ENCODE results near the gene MEGF6.
"Not testable (repeated sequence)": the region's sequence is repeated elsewhere in the genome, so short reads cannot be mapped to it uniquely, and the experiment has no call there.

Gene MEGF6

DNA sequence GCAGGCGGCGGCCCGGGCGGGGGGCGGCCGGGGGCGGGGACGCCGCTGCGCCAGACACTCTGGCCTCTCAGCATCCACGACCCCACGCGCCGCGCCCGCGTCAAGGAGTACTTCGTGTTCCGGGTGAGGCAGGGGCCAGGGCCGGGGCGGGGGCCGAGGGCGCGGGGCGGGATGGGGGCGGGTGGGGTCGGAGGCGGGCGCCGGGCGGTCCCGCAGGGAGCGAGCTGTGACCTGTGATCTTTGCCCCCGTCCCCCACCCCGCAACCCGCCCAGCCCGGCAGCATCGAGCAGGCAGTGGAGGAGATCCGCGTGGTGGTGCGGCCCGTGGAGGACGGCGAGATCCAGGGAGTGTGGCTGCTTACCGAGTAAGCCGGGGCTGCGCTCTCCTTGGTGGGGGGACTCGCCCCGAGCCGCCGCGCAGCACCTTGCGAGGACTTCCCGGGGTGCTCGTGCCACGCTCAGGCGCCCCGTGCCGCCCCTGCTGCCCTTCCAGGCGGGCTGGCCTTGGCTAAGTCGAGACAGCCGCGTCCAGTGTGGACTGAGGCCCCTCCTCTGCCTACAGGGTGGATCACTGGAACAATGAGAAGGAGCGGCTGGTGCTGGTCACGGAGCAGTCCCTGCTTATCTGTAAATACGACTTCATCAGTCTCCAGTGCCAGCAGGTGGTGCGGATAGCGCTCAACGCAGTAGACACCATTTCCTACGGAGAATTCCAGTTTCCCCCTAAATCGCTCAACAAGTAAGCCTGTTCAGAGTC lies 14.0 kb upstream of the MEGF6 start:
- H3K27ac ChIP-seq: peak overlapping the region; percentile 86

DNA sequence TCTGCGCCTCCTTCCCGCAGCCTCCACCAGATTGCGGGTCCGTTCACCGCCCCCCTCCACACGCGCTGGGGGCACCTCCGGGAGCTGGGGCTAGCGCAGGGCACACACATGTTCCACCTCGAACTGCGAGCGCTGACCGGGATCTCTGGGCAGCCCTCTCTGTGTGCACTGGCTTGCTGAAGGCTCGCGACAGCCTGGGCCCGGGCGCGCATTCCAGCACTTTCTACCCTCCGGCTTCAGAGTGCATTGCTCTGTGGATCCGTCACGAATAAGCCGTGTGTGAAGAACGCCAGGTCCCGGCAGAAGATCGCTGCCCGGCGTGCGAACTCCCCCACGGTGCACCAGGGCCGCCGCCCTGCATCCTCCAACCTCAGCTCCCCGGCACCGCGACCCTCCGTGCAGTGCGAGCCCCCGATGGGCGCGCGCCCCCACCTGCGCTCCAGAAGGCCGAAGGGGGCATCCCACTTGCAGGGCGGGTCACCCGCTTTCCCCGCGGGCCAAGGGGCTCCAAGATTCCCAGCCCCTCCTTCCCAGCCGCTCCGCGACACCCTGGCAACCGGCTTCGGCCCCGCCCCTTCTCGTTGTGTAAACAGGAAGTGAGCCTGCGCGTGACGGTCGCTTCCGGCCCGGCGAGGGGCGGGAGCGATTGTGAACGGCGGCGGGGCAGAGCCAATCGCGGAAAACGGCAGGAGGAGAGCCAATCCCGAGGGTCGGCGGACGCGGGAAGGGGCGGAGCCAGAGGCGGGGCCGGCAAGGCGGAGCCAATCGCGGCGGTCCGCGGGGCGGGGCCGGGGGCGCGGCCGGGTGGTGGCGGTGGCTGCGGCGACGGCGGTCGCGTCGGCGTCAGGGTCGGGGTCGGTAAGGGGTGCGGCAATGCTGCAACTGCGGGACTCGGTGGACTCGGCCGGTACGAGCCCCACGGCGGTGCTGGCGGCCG lies 13.2 kb upstream of the MEGF6 start, which contains the start of gene TPRG1L:
TSS of gene TPRG1L (plus strand) at position 816 of the 937 bp plus-strand sequence. CDS start at position 874, 58 bp downstream.
- peak within 1 kb of the TSS; percentile 86 for H3K27ac ChIP-seq

More for the DNA sequence above, 14.0 kb upstream of the MEGF6 start:
- TF ChIP-seq CTCF (conservative IDR thresholded peaks at IDR 0.05): peak; percentile 24

DNA sequence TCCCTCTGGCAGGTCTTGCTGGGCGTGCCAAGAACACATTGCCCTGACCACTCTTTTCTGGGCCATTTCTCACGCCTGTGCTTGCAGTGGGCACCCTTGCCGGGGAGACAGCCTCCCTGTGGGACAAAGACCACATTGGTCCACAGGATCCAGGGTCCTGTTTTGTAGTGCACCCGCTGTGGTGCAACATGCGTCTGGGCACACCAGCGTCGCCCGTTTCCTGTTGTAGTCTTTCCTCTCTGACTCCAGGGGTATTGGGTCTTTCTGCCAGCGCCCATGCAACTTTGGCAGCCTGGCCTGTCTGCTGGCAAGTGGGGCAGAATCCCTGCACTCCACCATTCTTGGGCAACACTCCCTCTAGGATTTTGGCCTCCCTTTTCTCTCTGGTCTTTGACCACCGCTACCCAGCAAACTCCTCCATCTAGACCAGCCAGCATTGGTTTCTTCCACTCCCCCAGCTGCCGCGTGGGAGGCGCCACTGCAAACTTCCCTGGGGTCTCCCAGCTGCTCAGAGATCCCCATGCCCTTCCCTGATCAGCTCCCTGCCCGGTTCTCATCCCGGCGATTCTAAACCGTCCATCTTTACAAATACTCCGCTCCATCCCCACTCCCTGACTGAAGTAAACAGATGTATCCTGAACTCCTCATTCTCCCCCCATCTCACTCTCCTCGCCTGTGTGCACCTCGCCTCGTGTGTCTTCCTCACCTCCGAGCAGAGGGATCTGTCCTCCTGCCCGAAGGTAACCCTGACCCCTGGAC lies 12.3 kb upstream of the MEGF6 start:
- peak overlapping the region; percentile 86 for H3K27ac ChIP-seq
- TF ChIP-seq CTCF (conservative IDR thresholded peaks at IDR 0.05): no peak

More for the DNA sequence above, 13.2 kb upstream of the MEGF6 start, which contains the start of gene TPRG1L:
- TF ChIP-seq CTCF (conservative IDR thresholded peaks at IDR 0.05): no peak

GRCh38 chr1:3622102-3622501 lies 10.8 kb upstream of the MEGF6 start:
- H3K27ac ChIP-seq: not testable (repeated sequence)

- TF ChIP-seq CTCF (conservative IDR thresholded peaks at IDR 0.05): peak; percentile 83
- H3K27ac ChIP-seq: not testable (repeated sequence)
These were observed 9.9 kb upstream of the MEGF6 start for GRCh38 chr1:3621151-3621671.

DNA sequence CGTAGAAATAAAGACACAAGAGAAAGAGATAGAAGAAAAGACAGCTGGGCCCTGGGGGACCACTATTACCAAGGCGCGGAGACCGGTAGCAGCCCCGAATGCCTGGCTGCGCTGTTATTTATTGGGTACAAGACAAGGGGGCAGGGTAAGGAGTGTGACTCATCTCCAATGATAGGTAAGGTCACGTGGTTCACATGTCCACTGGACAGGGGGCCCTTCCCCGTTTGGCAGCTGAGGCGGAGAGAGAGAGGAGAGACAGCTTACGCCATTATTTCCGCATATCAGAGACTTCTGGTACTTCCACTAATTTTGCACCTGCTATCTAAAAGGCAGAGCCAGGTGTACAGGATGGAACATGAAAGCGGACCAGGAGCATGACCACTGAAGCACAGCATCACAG lies 9.4 kb upstream of the MEGF6 start:
- TF ChIP-seq CTCF (conservative IDR thresholded peaks at IDR 0.05): no peak
- H3K27ac ChIP-seq: no peak overlapping the region

- H3K27ac ChIP-seq: no peak overlapping the region
- peak; percentile 96 for TF ChIP-seq CTCF (conservative IDR thresholded peaks at IDR 0.05)
These were observed 7.8 kb upstream of the MEGF6 start for GRCh38 chr1:3618881-3619671.
